GM21576 (cell line): Measurements from ENCODE around the gene CXCL3.
"Not testable (repeated sequence)": the region's sequence is repeated elsewhere in the genome, so short reads cannot be mapped to it uniquely, and the experiment has no call there.

Source experiments
- ATAC-seq: cut with Tn5 transposase; IDR thresholded peaks from one replicate; pipeline ENCODE4 v1.9.1; 2021; ENCODE audit warnings: mild to moderate bottlenecking, moderate library complexity; ENCODE audit not compliant: unreplicated experiment

CXCL3 gene

DNA sequence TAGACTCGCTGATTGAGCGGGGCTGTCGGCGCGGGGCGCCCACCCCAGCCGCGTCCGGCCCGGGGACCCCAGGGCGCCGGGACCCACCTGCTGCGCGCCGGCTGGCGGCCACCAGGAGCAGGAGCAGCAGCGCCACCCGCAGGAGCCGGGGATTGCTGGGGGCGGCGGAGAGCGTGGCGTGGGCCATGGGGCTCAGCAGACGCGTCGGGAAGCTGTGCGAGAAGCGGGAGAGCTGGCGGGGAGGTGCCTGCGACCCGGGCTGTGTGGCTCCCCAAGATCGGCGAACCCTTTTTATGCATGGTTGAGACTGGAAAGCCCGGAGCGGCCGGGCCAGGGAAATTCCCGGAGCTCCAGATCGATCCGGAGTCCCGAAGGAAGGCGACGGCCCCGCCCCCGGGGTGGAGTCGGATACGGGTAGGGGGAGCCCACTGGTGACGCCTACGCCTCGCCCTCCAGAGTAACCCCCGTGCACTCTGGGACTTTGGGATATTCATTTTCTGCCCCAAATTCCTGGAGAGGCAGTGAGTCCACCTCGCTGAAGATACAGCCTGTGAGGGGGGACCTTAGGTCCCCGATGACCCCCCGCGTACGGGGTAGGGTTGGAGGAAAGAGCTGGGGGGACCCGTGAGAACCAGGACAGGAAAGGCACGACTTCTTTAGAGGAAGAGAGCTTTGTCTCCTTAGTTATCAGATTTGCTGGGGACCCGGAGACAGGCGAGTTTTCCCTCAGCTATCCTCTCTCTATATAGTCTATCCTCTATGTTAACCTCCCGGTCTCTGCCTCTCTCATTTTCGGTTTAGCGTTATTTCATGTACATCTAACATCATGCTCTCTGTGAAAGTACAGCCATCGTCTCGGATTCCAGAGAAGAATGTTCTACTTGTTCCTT is at the start of gene CXCL3:
TSS of gene CXCL3 (minus strand) at position 265 of the 890 bp plus-strand sequence. CDS start at position 187, 78 bp downstream.
- ATAC-seq: peak; percentile 53

DNA sequence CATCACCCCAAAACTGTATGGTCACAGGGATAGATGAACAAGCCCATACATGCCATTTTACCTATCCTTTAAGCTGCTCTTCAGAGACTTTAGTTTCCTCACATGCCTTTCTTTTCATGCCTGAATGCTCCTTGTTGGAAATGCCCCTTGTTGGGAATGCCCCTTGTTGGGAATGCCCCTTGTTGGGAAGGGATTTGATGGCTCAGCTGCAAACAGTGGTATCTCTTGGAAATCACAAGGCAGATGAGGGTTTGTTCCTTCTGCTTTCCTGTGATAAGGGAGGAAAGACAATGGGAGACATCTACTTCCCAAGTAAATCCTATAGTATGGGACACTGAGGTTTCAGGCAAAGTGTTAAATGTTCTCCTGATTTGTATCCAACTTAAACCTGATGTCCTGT is 49.0 kb upstream of the CXCL3 start:
- ATAC-seq: no peak

- no peak for ATAC-seq
These were observed 47.2 kb upstream of the CXCL3 start for GRCh38 chr4:74085669-74086068.

- no peak for ATAC-seq
These were observed 46.5 kb upstream of the CXCL3 start for GRCh38 chr4:74084984-74085383.

- no peak for ATAC-seq
These were observed 45.1 kb upstream of the CXCL3 start for GRCh38 chr4:74083546-74083945.

DNA sequence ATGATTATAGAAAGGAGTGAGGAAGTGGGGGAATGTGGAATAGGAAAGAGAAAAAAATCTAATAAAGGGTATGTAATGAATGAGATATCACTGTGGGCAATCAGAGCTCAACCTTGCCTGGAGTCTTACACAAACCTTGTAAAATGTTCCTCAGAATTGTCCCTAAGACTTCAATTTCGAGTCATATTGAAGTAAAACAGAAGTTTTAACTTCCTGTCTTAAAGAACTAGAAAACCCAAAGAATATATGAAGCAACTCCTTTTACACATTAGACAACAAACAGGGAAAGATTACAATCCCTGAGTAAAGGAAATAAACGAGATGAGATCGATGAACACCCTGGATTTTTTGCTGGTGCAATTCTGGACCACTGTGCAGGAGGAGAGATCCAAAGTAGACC is 42.5 kb upstream of the CXCL3 start:
- no peak for ATAC-seq

GRCh38 chr4:74080351-74080750 is 41.9 kb upstream of the CXCL3 start:
- not testable (repeated sequence) for ATAC-seq

DNA sequence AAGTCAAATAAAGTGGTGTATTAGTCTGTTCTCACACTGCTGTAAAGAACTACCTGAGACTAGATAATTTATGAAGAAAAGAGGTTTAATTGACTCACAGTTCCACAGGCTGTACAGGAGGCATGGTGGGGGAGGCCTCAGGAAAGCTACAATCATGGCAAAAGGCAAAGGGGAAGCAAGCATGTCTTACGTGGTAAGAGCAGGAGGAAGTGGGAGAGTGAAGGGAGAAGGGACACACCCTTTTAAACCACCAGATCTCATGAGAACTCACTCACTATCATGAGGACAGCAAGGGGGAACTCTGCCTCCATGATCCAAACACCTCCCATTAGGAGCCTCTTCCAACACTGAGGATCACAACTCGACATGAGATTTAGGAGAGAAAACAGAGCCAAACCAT is 40.5 kb upstream of the CXCL3 start:
- ATAC-seq: not testable (repeated sequence)

GRCh38 chr4:74073358-74073757 is 34.9 kb upstream of the CXCL3 start:
- ATAC-seq: no peak

DNA sequence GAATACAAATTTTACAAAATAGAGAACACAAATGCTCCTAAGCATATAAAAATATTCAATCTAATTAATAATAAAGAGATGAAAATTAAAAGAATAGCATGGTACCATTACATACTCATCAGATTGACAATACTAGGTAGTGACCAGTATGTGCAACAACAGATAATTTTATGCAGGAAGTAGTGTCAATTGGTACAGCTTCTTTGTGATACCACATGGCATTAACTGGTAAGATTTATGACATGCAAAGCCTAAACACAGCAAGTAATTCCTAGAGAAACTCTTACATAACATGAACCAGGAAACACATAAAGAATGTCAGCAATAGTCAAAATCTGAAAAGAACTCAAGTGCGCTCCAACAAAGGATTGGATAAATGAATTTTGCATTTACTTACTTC is 34.2 kb upstream of the CXCL3 start:
- no peak for ATAC-seq

GRCh38 chr4:74067586-74067985 is 29.1 kb upstream of the CXCL3 start:
- no peak for ATAC-seq

GRCh38 chr4:74066232-74066631 is 27.7 kb upstream of the CXCL3 start:
- ATAC-seq: no peak

GRCh38 chr4:74065115-74065642 is 26.7 kb upstream of the CXCL3 start:
- no peak for ATAC-seq

DNA sequence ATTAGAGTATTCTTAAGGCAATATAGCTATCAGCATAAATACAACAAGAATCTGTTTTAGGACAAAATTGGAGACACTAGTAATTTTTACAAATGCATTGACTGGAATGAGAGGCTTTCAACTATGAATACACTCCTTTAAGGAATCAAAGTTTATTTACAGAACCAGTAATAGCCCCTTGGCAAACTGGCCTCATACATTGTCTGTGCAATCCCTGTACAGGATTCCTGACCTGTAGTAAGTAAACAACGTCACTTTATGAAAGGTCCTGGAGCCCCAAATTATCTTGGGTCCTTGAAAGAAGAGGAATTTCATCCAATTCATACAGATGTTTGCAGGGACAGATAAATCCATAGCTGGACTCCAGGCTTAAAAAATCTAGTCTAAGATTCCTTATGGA is 25.4 kb upstream of the CXCL3 start:
- ATAC-seq: no peak

DNA sequence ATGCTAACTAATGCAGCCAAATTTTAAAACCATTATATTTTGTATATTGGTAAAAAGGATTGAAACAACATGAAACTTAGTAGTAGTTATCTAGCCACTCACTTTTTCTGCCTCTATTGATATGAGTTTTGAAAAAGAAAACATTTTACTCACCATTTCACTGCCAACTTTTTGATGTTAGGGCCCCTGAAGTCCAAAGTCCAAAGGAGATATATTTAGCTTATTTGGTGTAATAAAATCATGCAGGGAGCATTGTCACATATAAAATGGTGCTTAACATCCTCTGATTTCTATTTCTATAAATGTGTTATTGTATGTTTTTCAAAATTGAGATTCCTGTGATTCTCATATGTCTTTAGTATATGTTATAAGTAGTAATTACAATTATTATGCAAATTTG is 24.5 kb upstream of the CXCL3 start:
- no peak for ATAC-seq

DNA sequence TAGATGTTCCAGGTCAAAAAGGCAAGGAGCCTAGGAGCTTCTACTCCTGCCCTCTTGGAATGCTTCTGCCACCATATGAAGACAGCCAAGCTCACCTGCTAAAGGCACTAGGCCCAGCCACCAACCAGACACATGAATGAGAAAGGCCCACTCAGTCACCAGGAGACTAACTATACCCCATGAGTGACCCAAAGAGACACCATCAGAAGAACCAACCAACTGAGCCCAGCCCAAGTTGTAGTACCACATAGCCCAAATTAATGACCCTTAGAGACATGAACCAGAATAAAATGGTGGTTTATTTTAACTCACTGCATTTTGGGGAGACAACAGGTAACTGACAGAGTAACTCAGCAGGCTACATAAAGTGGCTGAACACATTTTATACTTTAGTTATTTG is 22.9 kb upstream of the CXCL3 start:
- no peak for ATAC-seq

GRCh38 chr4:74059161-74059829 is 20.8 kb upstream of the CXCL3 start:
- ATAC-seq: no peak

DNA sequence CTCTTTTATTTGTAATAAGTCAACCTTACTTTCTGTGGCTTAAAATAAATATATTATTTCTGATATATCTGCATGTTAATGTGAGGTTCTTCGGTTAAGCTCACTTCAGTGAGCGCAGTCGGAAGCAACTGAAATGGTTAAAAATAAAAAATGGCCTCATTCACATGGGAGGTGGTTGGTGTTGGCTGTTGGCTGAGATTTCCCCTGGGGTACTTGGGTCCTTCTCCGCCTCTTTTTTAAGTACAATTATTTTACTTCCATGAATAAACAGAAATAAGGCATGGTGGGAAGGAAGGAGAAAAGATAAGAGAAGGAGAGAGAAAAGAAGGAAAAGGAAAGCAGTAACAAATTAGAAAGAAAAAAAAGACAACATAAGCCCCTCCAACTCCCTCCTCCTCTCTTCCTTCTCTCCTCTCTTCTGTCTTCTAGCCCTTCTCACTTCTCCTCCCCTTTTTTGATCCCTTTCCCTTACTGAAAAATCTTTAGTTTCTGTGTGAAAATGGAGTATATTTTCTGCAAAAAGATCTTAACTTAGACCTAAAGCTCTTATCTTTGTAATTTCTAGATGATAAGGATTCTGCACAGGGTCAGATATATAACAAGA is 19.7 kb upstream of the CXCL3 start:
- ATAC-seq: no peak

DNA sequence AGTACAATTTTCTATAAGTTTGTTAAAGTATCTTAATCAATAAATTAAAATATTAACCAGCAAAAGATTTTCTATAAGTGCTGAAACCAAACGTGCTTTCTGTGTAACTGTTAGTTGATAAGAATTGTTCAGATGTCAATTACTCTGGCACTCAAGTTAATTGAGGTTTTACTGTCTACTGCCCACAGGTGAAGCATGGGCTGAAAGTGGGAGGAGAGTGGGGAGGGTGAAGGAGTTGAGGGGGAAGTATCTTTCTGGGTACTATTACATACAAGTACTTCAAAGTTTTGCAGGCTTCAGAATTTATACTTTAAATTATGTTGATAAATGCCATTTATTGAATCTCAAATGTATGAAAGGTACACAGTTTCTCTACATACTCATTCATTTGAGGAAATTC is 19.1 kb upstream of the CXCL3 start:
- ATAC-seq: no peak

DNA sequence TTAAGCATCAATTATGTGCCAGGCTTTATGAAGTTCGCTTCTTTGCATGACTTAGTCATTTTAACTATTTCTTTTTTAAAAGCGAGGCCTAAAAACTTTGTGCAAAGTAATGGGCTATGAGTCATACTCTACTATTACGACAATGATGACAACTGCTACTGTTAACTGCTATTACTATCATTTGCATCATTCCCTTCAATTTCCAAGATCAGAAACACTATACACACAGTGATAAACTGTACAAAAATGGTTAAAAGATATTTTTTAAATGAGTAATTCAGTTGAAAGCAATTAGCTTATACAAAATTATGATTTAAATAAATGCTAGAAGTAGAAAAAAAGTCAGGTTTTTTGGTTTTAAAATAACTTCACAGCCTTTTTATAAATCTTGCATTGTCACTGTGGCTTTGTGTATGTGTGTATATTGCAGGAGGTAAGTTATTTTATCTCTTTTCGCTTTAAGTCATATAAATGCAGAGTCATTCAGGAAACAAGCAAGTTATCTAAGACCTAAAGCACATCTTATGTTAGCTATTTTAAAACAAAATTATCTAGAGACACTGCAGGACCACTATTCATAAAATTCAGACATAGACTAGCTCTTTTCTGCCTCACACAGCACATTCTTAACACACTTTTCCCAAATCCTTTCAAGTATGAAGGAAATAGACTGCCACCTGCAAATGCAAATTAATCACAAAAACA is 18.5 kb upstream of the CXCL3 start:
- ATAC-seq: no peak
